Urothelium cell line (cell line): Measurements from ENCODE around the gene MYL12A.
A peak's percentile ranks its signal among the peaks of the same experiment; 100 is the strongest.

Source experiments
- DNase-seq: peaks from one replicate; pipeline ENCODE4 v3.0.0; 2011; ENCODE audit warnings: low spot score, mixed read lengths
- FAIRE-seq: peaks from 2 replicates; lab custom pipeline; 2011; peaks lifted over from hg19 to GRCh38; lab: Jason Lieb, UNC

Gene MYL12A

GRCh38 chr18:3223356-3223755 lies 24.2 kb upstream of the MYL12A start:
- DNase-seq (no peak), FAIRE-seq (peak; percentile 23)

- FAIRE-seq (no peak), DNase-seq (no peak)
Observed at GRCh38 chr18:3224223-3224622, 23.4 kb upstream of the MYL12A start.

- FAIRE-seq (peak; percentile 58), DNase-seq (no peak)
Observed at GRCh38 chr18:3225588-3225987, 22.0 kb upstream of the MYL12A start.

- DNase-seq, result no peak
- peak; percentile 70 for FAIRE-seq
Observed at GRCh38 chr18:3226048-3226447, 21.6 kb upstream of the MYL12A start.

- FAIRE-seq (no peak), DNase-seq (no peak)
Observed at GRCh38 chr18:3230401-3231334, 16.9 kb upstream of the MYL12A start.

- FAIRE-seq (no peak), DNase-seq (no peak)
Observed at GRCh38 chr18:3233004-3233403, 14.6 kb upstream of the MYL12A start.

GRCh38 chr18:3233433-3234168 lies 14.0 kb upstream of the MYL12A start:
- FAIRE-seq, result no peak
- DNase-seq, result no peak

- FAIRE-seq, result no peak
Observed at GRCh38 chr18:3234457-3234856, 13.1 kb upstream of the MYL12A start.

GRCh38 chr18:3235846-3236245 lies 11.8 kb upstream of the MYL12A start:
- FAIRE-seq, result no peak
- DNase-seq, result no peak

More at GRCh38 chr18:3234457-3234856, 13.1 kb upstream of the MYL12A start:
- no peak for DNase-seq

- DNase-seq (no peak), FAIRE-seq (peak; percentile 78)
Observed at GRCh38 chr18:3236470-3236869, 11.1 kb upstream of the MYL12A start.

- FAIRE-seq, result no peak
- no peak for DNase-seq
Observed at GRCh38 chr18:3238742-3239141, 8.9 kb upstream of the MYL12A start.

- FAIRE-seq, result no peak
- DNase-seq, result no peak
Observed at GRCh38 chr18:3245185-3245564, 2.4 kb upstream of the MYL12A start.

- FAIRE-seq, result peak; percentile 97
Observed at GRCh38 chr18:3245853-3246634, 1.6 kb upstream of the MYL12A start.

GRCh38 chr18:3246635-3247239 lies 864 bp upstream of the MYL12A start:
- DNase-seq (peak; percentile 43), FAIRE-seq (no peak)

More at GRCh38 chr18:3245853-3246634, 1.6 kb upstream of the MYL12A start:
- peak; percentile 97 for DNase-seq

- DNase-seq (no peak), FAIRE-seq (peak; percentile 30)
Observed at GRCh38 chr18:3248062-3248657, 559 bp downstream of the MYL12A start.

GRCh38 chr18:3248658-3249359 lies 1.2 kb downstream of the MYL12A start:
- FAIRE-seq (peak; percentile 42), DNase-seq (peak; percentile 66)

- peak; percentile 49 for DNase-seq
- peak; percentile 58 for FAIRE-seq
Observed at GRCh38 chr18:3250237-3251107, 2.9 kb downstream of the MYL12A start.

GRCh38 chr18:3251249-3251962 lies 3.8 kb downstream of the MYL12A start:
- no peak for FAIRE-seq

More at GRCh38 chr18:3251249-3251962, 3.8 kb downstream of the MYL12A start:
- no peak for DNase-seq
